Suprapubic skin (tissue), 4 donors: Measurements from ENCODE around the gene CDC42EP5. TPM values are rescaled to one million over a fixed set of nuclear protein-coding genes. Genes with fewer than 3 reads are reported as not detected.

Source experiments
- DNase-seq, 2 donors: peaks; one replicate each; pipeline ENCODE4 v3.0.0-alpha.2; 2019; ENCODE audit warnings: low spot score in 2 of 2
- H3K27ac ChIP-seq: fragments of 200-600 bp; sonication (generic); one replicate; pipeline ENCODE4 v1.5.1; 2019
- H3K27me3 ChIP-seq: fragments of 200-600 bp; sonication (generic); one replicate; pipeline ENCODE4 v1.5.1; 2019
- H3K36me3 ChIP-seq: fragments of 200-600 bp; sonication (generic); one replicate; pipeline ENCODE4 v1.5.1; 2019
- H3K4me1 ChIP-seq: fragments of 200-600 bp; sonication (generic); one replicate; pipeline ENCODE4 v1.5.1; 2019
- H3K4me3 ChIP-seq: fragments of 200-600 bp; sonication (generic); one replicate; pipeline ENCODE4 v1.5.1; 2019; ENCODE audit warnings: mild to moderate bottlenecking
- H3K9me3 ChIP-seq: fragments of 200-600 bp; sonication (generic); one replicate; pipeline ENCODE4 v1.5.1; 2019
- EP300 ChIP-seq: sonication (generic); formaldehyde crosslinking; IDR thresholded peaks from one replicate; pipeline ENCODE4 v1.6.1; 2017; ENCODE audit warnings: antibody characterized with exemption
- POLR2A ChIP-seq, 2 donors: fragments of 450-650 bp; IDR thresholded peaks; one replicate each; pipeline ENCODE4 v1.6.1; 2017; ENCODE audit warnings: antibody characterized with exemption in 2 of 2, mild to moderate bottlenecking in 2 of 2, moderate library complexity in 2 of 2
- POLR2AphosphoS5 ChIP-seq, 3 donors: sonication (generic); formaldehyde crosslinking; IDR thresholded peaks; one replicate each; pipeline ENCODE4 v1.6.1; 2017; ENCODE audit warnings: antibody characterized with exemption in 3 of 3
- WGBS: methylation state at CpG from one replicate; pipeline ENCODE4 v1.1.5; 2018; 5-methylcytosine and 5-hydroxymethylcytosine counted together
- total RNA-seq, 4 donors: library from RNA; depleted of rRNA; stranded (reverse); fragments of >200 nt; gene quantifications; one replicate each; pipeline ENCODE4 v1.1.0, GENCODE V29; 2016
- TF ChIP-seq, protein P1 (sequence below), 2 donors: fragments of 200-600 bp in 1 of 2; fragments of 450-650 bp in 1 of 2; sonication (generic) in 1 of 2; IDR thresholded peaks; one replicate each; pipeline ENCODE4 v1.5.1; 2016 to 2019; ENCODE audit warnings: antibody characterized with exemption in 2 of 2, mild to moderate bottlenecking in 1 of 2, moderate library complexity in 1 of 2

CDC42EP5 gene
- total RNA-seq, 4 donors from 2014 or later = 4.2 to 9.4 (median 5.5) TPM

DNA sequence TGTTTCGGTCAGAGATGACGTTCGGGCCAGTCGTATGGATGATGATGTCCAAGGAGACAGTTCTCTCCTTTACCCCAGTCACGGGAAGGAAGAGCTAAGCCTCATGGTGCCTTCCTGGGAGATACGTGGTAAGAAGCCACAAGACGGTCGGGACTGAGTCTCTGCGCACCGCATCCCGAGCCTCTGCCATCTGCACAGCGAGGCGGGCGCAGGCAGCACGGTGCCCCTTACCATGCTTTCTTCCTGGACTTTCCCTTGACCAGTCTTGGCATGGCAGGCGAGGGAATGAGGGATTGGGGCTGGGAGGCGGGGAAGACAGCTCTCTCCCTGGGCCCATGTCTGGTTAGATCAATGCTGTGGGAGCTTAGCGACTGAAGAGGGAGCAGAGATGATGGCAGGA is 19.5 kb upstream of the CDC42EP5 start:
- H3K27me3 ChIP-seq = peaks cover 31% of the 10 kb centered on the region
- no peaks in the 10 kb centered on the region for H3K9me3 ChIP-seq
- no peak for DNase-seq
- no peak overlapping the region for H3K27ac ChIP-seq
- H3K4me3 ChIP-seq = no peak overlapping the region
- WGBS = 85% methylated on average over 18 of the region's 18 CpGs
- no peaks in the 10 kb centered on the region for H3K4me1 ChIP-seq
- no peak for TF ChIP-seq POLR2A (IDR thresholded peaks at IDR 0.05)
- no peaks in the 10 kb centered on the region for H3K36me3 ChIP-seq

DNA sequence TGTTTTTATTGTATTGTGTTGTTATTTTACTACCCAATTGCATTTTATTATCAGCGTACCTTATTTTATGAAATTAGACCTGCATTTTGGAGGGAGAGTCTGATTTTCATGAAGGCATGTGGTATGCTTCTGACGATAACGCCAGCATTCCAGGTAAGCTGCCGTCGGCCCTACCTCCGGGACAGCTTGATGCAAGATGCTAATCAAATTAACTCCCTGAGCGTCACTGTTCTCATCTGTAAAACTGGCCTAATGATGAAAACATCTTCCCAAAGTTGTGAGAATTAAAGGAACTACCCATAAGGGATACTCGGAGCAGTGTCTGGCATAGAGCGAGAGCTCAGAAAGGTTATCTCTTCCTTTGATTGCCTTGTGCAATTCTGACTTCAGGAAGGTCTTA is 16.7 kb upstream of the CDC42EP5 start:
- Histone ChIP-seq H3K4me1 (no peaks in the 10 kb centered on the region), H3K9me3 (no peaks in the 10 kb centered on the region), H3K4me3 (no peak overlapping the region), H3K36me3 (no peaks in the 10 kb centered on the region), H3K27ac (no peak overlapping the region), H3K27me3 (peaks cover 31% of the 10 kb centered on the region)
- no peak for TF ChIP-seq POLR2A (IDR thresholded peaks at IDR 0.05)
- TF ChIP-seq POLR2AphosphoS5 (IDR thresholded peaks at IDR 0.05) = no peak
- TF ChIP-seq, protein P1, sequence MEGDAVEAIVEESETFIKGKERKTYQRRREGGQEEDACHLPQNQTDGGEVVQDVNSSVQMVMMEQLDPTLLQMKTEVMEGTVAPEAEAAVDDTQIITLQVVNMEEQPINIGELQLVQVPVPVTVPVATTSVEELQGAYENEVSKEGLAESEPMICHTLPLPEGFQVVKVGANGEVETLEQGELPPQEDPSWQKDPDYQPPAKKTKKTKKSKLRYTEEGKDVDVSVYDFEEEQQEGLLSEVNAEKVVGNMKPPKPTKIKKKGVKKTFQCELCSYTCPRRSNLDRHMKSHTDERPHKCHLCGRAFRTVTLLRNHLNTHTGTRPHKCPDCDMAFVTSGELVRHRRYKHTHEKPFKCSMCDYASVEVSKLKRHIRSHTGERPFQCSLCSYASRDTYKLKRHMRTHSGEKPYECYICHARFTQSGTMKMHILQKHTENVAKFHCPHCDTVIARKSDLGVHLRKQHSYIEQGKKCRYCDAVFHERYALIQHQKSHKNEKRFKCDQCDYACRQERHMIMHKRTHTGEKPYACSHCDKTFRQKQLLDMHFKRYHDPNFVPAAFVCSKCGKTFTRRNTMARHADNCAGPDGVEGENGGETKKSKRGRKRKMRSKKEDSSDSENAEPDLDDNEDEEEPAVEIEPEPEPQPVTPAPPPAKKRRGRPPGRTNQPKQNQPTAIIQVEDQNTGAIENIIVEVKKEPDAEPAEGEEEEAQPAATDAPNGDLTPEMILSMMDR (IDR thresholded peaks at IDR 0.05) = no peak
- TF ChIP-seq EP300 = no peak
- no peak for DNase-seq
- WGBS = 56% methylated on average over 9 of the region's 9 CpGs

DNA sequence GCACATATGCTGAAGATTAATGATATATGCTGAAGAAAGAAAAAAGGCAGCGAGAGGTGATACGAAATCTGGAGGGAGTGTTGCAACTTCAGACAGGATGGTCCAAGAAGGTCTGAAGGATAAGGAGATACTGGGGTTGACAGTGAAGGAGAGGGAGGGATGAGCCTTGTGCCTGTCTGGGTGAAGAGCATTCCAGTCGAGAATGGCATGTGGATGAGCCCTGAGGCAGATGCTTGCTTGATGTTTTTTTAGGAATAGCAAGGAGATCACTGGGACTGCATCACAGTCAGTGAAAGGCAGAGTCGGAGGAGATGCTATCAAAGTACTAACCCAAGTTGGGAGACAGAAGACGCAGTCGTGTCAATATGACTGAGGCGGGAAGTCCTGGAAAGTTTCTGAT is 16.2 kb upstream of the CDC42EP5 start:
- Histone ChIP-seq H3K27me3 (peaks cover 32% of the 10 kb centered on the region), H3K4me3 (no peak overlapping the region), H3K36me3 (no peaks in the 10 kb centered on the region), H3K27ac (no peak overlapping the region), H3K4me1 (no peaks in the 10 kb centered on the region), H3K9me3 (no peaks in the 10 kb centered on the region)
- whole genome bisulfite sequencing = 47% methylated on average over 7 of the region's 7 CpGs
- DNase-seq = no peak
- TF ChIP-seq POLR2AphosphoS5 (IDR thresholded peaks at IDR 0.05) (no peak), POLR2A (IDR thresholded peaks at IDR 0.05) (no peak), EP300 (no peak)
- TF ChIP-seq, protein P1 (IDR thresholded peaks at IDR 0.05) = no peak

DNA sequence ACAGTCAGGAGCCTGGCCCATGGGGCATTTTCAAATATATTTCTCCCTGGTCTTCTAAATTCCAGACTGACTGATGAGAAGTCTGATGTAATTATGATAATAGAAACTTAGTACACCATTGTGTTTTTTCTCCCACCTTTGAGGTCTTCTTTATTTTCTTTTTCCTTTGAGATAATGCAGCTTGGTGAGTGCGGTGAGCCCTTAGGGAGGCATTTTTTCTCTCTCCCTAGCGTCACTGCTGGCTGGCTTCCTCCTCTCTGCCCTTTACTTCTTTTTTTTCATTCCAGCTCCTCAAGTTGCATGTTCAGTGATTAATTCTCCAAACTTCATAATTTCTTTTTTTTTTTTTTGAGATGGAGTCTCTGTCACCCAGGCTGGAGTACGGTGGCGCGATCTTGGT is 12.8 kb upstream of the CDC42EP5 start:
- Histone ChIP-seq H3K4me3 (no peak overlapping the region), H3K9me3 (no peaks in the 10 kb centered on the region), H3K36me3 (no peaks in the 10 kb centered on the region), H3K27me3 (peaks cover 23% of the 10 kb centered on the region), H3K27ac (no peak overlapping the region), H3K4me1 (no peaks in the 10 kb centered on the region)
- WGBS = 61% methylated on average over 5 of the region's 5 CpGs
- TF ChIP-seq POLR2A (IDR thresholded peaks at IDR 0.05) (no peak), EP300 (no peak), POLR2AphosphoS5 (IDR thresholded peaks at IDR 0.05) (no peak)
- TF ChIP-seq, protein P1 (IDR thresholded peaks at IDR 0.05) = no peak
- DNase-seq = no peak

DNA sequence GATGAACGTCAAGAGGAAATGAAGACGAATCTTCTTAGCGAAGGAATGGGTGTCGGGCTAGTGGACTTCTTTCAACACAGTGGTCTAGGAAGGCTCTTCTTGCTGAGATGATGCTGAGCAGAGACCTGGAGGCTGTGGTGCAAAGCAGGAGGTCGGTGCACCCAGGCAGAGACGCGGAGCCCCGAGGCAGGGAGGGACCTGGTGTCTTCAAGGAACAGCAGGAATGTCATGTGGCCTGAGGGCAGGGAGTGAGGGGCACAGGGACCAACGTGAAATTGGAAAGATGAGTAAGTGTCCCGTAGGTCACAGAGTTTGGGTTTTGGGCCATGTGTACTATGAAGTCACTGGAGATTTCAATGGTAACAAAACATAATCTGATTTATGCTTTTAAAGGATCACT is 11.4 kb upstream of the CDC42EP5 start:
- H3K36me3 ChIP-seq = no peaks in the 10 kb centered on the region
- no peak for DNase-seq
- no peak for TF ChIP-seq POLR2AphosphoS5 (IDR thresholded peaks at IDR 0.05)
- no peak for TF ChIP-seq POLR2A (IDR thresholded peaks at IDR 0.05)
- no peak for TF ChIP-seq EP300
- TF ChIP-seq, protein P1 (IDR thresholded peaks at IDR 0.05) = no peak
- peaks cover 19% of the 10 kb centered on the region for H3K27me3 ChIP-seq
- WGBS = 70% methylated on average over 10 of the region's 10 CpGs
- no peaks in the 10 kb centered on the region for H3K9me3 ChIP-seq
- no peak overlapping the region for H3K27ac ChIP-seq
- H3K4me3 ChIP-seq = no peak overlapping the region
- peaks cover 4% of the 10 kb centered on the region for H3K4me1 ChIP-seq

DNA sequence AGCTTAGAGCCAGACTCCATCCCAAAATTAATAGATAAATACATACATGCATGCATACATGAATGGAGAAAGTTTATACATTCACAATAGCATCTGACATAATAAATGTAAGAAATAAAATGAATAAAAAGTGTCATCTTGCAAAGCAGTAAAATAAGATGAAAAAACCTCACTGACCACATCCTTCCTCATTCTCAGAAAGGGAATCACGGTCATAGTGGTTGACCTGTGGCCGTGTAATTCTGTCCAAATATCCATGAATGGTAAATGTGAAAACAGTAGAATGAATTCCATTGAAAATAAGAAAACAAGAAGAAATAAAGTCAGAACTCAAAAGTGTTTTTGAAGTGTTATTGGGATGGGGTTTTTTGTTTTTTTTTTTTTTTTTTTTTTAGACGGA is 9.8 kb upstream of the CDC42EP5 start:
- Histone ChIP-seq H3K4me1 (peaks cover 4% of the 10 kb centered on the region), H3K9me3 (no peaks in the 10 kb centered on the region), H3K36me3 (no peaks in the 10 kb centered on the region), H3K4me3 (no peak overlapping the region), H3K27me3 (peaks cover 19% of the 10 kb centered on the region), H3K27ac (no peak overlapping the region)
- TF ChIP-seq, protein P1 (IDR thresholded peaks at IDR 0.05) = no peak
- DNase-seq = no peak
- 75% methylated on average over 3 of the region's 3 CpGs for WGBS
